Mucosa of descending colon (tissue), 3 donors: ENCODE data around the gene RUNX1. TPM values are rescaled to one million over a fixed set of nuclear protein-coding genes. Genes with fewer than 3 reads are reported as not detected.

Experiments
- ATAC-seq: fragments of 200-7000 bp; cut with Tn5 transposase; one replicate; pipeline ENCODE4 v1.9.1; 2020; ENCODE audit warnings: mild to moderate bottlenecking, moderate library complexity
- DNase-seq, 3 donors: peaks; one replicate each; pipeline ENCODE4 v3.0.0-alpha.2; 2020
- H3K36me3 ChIP-seq: fragments of 200-600 bp; one replicate; pipeline ENCODE4 v1.8.0; 2021; ENCODE audit warnings: low read depth, mild to moderate bottlenecking
- H3K4me1 ChIP-seq: fragments of 200-600 bp; one replicate; pipeline ENCODE4 v1.8.0; 2021; ENCODE audit warnings: low read depth, mild to moderate bottlenecking
- H3K4me3 ChIP-seq: fragments of 200-600 bp; one replicate; pipeline ENCODE4 v1.8.0; 2021; ENCODE audit warnings: mild to moderate bottlenecking
- H3K9me3 ChIP-seq: fragments of 200-600 bp; one replicate; pipeline ENCODE4 v1.8.0; 2021; ENCODE audit warnings: mild to moderate bottlenecking
- intact Hi-C, 2 donors: fragments of 100-400 bp; cut with DNase I in 1 of 2; cut with micrococcal nuclease in 1 of 2; formaldehyde crosslinking; loops; one replicate each; pipeline versions ENCODE4 v1.11.0 to v1.11.1; 2022; cut with DNase I, micrococcal nuclease
- total RNA-seq, 3 donors: library from RNA; stranded (reverse); fragmentation: NEBNext Ultra II Directional in 2 of 3; extraction: Animal tissue kit (Norgen Biotek cat#: 25700) in 2 of 3; gene quantifications; one replicate each; pipeline versions ENCODE4 v1.2.1 to v1.2.4, GENCODE V29; 2021 to 2023
- TF ChIP-seq, protein P1 (sequence below): fragments of 200-600 bp; IDR thresholded peaks from one replicate; pipeline ENCODE4 v1.8.0; 2022; ENCODE audit warnings: antibody characterized with exemption, mild to moderate bottlenecking
- donor health status: DM: no; HTN: no; CAD: no; lungs with moderate emphysema.
- donor health status: DM: no; HTN: no; CAD: no.
- donor health status: DM: no; HTN: yes; CAD: no.

Gene RUNX1
- total RNA-seq, 3 donors from 2014 or later, result 16.5 to 29.4 (median 24.0) TPM

DNA sequence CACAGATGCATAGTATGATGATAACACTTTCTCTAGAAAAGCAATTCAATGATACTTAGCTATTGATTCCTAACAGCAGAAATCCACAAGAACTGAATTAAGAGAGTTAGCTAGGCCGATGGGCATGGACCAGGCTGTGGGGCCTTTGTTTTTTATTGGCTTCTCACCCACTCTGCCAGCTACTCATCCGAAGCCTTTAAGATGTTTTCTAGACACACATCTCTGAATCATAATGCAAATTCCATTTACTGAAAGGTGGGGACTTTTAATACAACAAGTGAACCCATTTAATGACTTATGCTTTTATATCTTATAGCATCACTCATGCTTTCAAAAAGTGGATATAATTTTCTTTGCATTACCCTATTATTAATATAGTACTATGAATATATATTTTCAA lies 170.2 kb downstream of the RUNX1 start:
- no peaks in the 10 kb centered on the region for H3K36me3 ChIP-seq
- ATAC-seq, result no peak
- H3K4me3 ChIP-seq, result no peak overlapping the region
- H3K9me3 ChIP-seq, result no peaks in the 10 kb centered on the region
- TF ChIP-seq, protein P1, sequence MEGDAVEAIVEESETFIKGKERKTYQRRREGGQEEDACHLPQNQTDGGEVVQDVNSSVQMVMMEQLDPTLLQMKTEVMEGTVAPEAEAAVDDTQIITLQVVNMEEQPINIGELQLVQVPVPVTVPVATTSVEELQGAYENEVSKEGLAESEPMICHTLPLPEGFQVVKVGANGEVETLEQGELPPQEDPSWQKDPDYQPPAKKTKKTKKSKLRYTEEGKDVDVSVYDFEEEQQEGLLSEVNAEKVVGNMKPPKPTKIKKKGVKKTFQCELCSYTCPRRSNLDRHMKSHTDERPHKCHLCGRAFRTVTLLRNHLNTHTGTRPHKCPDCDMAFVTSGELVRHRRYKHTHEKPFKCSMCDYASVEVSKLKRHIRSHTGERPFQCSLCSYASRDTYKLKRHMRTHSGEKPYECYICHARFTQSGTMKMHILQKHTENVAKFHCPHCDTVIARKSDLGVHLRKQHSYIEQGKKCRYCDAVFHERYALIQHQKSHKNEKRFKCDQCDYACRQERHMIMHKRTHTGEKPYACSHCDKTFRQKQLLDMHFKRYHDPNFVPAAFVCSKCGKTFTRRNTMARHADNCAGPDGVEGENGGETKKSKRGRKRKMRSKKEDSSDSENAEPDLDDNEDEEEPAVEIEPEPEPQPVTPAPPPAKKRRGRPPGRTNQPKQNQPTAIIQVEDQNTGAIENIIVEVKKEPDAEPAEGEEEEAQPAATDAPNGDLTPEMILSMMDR, result no peak
- intact Hi-C loops, result loop anchor here in 1 of 2 donors (10.0 kb wide), 1 partner anchor 134 kb away; no protein-coding TSS in a partner anchor
- no peak for DNase-seq
- peaks cover 14% of the 10 kb centered on the region for H3K4me1 ChIP-seq

DNA sequence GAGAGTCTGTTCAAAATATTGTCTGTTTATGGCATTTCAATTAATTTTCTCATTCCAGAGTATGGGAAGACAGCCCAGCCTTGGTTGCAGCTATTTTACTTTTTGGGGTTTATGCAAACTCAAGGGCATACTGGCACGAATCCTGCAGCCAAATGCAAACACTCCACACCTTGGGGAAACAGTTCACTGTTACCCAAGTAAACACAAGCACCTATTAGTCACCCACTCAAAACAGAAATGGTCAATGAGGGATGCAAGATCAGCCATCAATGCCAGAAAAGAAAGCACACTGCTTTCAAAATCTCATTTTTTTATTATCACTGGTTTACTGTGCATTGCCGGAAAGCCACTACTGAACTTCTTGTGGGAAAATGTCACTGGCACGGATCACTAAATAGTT lies 170.6 kb downstream of the RUNX1 start:
- Histone ChIP-seq H3K4me1 (peaks cover 14% of the 10 kb centered on the region), H3K9me3 (no peaks in the 10 kb centered on the region), H3K36me3 (no peaks in the 10 kb centered on the region), H3K4me3 (no peak overlapping the region)
- TF ChIP-seq, protein P1, result no peak
- intact Hi-C loops, result loop anchor here in 1 of 2 donors (10.0 kb wide), 1 partner anchor 134 kb away; no protein-coding TSS in a partner anchor
- ATAC-seq, result peak; percentile 82
- peak in 1 of 3 donors; percentile 48 for DNase-seq

DNA sequence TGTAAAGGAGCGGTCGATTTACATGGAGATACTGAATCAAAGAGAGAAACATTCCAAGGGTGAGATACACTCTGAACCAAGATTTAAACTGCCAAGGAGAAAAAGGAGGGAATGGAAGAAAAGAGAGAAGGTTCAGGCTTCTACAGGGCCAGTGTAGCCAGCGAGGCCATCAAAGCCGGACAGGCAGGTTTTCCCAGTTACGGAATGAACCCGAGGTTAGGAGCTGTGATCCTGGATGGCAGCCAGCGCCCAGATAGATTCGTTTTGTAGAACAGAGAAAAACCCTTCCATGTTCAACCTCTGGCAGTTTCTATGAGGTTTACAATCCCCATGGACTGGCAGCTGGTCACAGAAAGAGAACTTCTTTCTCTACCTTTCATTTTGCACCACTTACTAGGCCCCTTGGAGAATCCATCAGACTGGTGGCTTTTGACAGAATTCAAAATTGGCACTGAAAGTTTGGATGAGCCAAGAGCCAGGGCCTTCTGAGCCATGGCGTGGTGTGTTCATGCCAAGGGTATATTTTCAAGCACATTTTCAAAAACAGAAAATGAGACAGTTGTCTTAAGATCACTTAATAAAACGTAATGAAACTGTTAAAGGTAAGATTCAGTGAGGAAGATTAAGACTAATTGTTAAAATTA lies 171.5 kb downstream of the RUNX1 start:
- DNase-seq, result peak; percentile 85 to 96 (median 87)
- no peak overlapping the region for H3K4me3 ChIP-seq
- TF ChIP-seq, protein P1, result no peak
- ATAC-seq, result peak; percentile 86
- no peaks in the 10 kb centered on the region for H3K9me3 ChIP-seq
- intact Hi-C loops, result loop anchor here in 1 of 2 donors (10.0 kb wide), 1 partner anchor 133 kb away; no protein-coding TSS in a partner anchor
- no peaks in the 10 kb centered on the region for H3K36me3 ChIP-seq
- peaks cover 12% of the 10 kb centered on the region for H3K4me1 ChIP-seq

DNA sequence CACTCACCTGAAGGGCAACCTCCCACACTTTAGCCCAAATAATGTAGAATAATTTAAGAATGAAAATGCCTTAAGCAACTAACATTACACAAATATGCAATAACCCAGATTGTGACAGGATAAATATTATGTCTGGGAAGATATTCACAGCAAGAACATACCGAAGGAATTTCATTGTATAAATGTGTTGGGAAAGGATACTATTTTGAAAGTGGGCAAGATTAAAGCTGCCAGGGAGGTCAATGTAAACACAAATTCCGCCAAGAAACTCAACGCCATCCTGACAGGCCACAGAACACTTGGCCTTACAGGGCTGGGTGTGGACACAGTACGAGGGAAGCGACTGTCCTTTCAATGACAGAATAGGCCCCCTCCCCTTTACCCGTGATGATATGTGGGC lies 173.3 kb downstream of the RUNX1 start:
- TF ChIP-seq, protein P1, result no peak
- Histone ChIP-seq H3K4me3 (no peak overlapping the region), H3K9me3 (no peaks in the 10 kb centered on the region), H3K4me1 (peaks cover 10% of the 10 kb centered on the region), H3K36me3 (no peaks in the 10 kb centered on the region)
- intact Hi-C loops, result loop anchor here in 1 of 2 donors (10.0 kb wide), 1 partner anchor 131 kb away; no protein-coding TSS in a partner anchor
- DNase-seq (no peak), ATAC-seq (no peak)

DNA sequence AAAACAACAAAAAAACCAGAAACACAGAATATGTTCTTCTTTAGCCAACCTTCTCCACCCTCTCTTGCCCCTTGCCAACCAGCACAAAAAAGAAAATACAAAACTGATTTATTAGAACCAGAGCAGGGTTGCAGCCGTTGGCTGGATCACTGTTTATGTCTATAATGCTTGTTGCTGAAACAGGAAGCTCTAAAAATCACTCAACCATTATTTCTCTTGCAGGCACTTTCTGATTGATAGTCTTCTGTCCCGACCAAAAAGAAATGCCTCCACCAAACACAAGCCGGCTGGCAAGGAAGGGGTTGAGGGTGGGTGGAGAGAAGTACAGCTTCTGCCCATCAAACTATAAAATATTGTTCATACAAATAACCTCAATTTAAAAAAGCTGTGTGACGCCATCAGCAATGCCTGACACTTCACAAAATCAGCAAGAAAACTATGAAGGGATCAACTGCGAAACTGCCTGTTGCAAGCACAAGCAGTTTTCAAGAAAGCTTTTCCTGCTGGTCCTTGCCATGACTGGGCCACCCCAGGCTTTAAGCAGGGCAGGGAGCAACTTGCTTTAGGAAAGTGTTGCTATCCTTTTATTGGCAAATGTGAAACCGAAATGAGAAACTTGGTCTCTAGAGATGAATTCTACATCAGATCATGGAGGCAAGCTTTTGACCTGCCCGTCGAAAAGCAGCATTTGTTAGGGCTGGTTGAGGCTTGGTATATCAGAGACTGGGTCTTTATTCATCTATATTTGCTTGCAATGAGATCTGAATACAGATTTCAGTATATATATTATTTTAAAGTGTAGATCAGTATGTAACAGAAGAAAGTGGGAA lies 174.2 kb downstream of the RUNX1 start:
- intact Hi-C loops, result loop anchor here in 1 of 2 donors (10.0 kb wide), 1 partner anchor 130 kb away; no protein-coding TSS in a partner anchor
- Histone ChIP-seq H3K36me3 (no peaks in the 10 kb centered on the region), H3K4me3 (no peak overlapping the region), H3K9me3 (no peaks in the 10 kb centered on the region), H3K4me1 (peaks cover 10% of the 10 kb centered on the region)
- no peak for DNase-seq
- no peak for ATAC-seq
- TF ChIP-seq, protein P1, result no peak
